ENCODE data around the gene TCEA2.

TCEA2 gene

DNA sequence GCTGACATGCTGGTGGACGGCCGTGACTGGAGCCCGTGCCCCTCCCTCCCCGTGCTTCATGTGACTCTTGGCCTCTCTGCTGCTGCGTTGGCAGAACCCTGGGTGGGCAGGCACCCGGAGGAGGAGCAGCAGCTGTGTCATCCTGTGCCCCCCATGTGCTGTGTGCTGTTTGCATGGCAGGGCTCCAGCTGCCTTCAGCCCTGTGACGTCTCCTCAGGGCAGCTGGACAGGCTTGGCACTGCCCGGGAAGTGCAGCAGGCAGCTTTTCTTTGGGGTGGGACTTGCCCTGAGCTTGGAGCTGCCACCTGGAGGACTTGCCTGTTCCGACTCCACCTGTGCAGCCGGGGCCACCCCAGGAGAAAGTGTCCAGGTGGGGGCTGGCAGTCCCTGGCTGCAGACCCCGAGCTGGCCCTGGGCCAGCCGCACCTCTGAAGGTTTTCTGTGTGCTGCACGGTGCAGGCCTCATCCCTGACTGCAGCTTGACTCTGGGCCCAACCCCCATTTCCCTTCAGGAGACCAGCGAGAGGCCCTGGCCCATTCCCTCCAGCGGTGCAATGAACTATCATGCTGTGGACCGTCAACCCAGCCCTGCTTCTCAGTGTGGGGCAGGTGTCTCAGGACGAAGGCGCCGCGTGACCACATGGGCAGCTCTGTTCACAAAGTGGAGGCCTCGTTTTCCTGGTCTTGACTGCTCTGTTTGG lies 36.2 kb downstream of the TCEA2 start:
- DNase-seq, result no peak

DNA sequence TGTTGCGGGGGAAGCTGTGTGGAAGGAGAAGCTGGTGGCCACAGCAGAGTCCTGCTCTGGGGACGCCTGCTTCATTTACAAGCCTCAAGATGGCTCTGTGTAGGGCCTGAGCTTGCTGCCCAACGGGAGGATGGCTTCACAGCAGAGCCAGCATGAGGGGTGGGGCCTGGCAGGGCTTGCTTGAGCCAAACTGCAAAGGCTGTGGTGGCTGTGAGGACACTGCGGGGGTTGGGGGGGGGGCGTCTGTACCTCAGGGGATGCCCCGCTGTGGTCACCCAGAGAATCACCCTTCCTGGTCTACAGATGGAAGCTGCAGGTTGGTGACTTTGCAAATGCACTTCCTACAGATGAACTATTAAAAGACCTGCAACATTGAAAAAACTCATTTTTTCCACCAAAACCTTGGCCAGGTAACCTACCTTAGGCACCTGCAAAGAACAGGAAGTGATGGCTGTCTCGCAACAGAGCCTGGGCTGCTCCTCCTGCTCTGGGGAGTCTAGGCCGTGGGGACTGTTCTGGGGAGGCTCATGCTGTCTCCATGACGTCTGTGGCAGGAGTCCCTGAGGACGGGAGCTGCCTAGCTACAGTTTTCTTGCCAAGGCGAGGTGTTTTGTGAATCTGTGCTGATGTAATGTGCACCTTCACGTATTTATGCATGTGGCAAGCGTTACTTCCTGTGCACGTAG lies 37.0 kb downstream of the TCEA2 start:
- DNase-seq, result no peak

DNA sequence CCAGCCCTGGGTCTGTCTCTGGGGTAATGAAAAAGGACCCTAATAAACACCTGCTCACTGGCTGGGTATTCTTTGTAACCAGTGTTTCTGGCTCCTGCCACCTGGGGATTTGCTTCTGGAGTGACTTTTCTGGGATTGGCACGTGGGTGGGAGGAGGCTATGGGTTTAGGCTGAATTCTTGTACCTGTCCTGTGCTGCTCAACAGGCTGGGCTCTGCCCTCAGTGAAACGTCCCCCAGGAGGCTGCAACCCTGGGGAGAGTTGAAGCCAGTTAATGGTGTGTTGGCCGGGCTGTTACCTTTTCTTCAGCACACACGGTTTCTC lies 37.5 kb downstream of the TCEA2 start:
- DNase-seq, result no peak

DNA sequence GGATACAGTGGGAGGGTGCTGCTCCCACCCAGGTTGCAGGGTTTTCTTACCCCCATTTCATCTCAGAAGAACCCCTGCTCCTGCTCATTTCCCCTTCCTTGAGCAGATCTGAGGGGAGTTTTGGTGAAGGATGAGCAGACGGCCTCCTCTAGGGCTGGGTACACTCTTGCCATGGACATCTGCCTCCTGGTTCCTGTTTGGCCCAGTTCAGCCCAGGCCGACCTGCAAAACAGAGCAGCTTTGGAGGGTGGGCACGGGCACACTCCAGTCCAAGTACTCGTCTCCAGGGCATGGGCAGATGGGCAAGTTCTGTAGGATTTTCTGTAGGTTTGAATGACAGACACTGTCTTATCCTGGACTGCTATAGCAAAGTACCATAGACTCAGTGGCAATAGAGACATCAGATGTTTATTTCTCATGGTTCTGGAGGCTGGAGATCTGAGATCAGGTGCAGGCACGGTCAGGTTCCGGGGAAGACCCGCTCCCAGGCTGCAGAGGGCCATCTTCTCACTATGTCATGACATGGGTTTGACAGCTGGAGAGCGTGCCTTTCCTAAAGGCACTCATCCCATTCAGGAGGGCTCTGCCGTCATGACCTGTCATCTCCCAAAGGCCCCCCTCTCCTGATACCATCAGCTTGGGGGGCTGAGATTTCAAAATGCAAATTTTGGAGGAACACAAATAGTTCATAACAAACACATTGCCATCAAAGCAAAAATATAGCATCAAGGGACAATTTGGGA lies 38.1 kb downstream of the TCEA2 start:
- DNase-seq, result no peak

DNA sequence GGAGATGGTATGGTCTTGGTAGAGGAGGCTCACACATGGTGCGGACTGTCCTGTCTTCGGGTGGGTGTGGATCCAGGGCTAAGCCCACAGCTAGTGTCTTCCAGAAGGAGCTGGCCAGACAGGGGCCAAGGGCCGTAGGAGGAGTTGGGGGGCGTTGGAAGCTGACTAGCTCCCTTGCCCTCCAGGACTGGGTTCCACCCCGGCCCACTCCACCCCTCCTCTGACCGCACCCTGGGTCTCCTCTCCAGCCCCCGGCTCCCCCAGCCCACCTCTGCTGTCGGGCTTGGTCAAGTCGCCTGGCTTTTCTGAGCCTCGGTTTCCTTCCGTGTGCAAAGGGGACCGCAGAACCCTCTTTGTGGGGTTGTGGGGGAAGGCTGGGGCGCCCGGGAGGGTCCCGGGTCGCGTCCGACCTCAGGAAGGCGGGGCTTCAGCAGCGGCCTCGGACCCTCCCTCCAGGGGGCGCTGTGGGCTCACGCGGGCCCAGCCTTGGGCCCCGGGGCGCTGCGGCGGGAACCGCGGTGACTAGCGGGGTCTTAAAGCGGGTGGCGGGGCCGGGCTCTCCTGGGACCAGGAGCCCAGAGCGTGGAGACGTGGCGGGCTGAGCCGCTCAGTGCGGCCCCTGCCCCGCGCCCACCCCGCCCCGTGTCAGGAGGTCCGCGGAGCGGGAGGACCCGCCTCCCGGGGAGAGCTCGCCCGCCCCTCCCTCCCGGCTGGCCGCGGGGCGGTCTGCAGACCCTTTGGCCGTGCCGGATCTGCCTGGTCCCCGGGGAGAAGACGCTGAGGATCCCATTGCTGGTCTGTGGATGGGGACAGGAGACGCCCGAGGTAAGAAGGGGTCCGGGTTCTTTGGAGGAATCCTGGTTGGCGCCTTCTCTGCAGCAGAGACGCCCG lies 39.0 kb downstream of the TCEA2 start:
- no peak for DNase-seq

DNA sequence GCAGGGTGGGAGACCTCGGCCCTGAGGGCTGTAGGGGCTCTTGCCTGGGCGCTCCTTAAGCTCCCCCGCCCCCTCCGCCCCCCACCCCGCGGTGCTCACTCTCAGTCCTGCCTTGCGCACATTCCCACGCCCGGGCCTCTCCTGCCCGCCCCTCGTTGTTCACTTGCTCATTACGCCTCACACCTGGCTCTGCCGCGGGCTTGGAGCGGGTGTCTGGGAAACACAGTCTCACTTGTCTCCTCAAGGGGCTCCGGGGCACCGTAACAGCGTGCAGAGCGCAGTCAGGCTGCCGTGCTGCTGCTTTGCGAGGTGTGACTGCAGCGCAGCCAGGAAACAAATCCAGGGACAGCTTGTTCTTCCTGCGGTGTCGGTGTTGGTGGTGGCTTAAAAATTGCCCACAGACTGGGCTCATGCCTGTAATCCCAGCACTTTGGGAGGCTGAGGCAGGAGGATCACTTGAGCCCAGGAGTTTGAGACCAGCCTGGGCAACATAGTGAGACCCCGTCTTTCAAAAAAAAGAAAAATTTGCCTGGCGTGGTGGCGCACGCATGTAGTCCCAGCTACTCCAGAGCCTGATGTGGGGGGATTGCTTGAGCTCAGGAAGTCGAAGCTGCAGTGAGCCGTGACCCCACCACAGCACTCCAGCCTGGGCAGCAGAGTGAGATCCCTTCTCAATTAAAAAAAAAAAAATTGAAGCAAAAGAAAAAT lies 39.8 kb downstream of the TCEA2 start:
- DNase-seq, result no peak

DNA sequence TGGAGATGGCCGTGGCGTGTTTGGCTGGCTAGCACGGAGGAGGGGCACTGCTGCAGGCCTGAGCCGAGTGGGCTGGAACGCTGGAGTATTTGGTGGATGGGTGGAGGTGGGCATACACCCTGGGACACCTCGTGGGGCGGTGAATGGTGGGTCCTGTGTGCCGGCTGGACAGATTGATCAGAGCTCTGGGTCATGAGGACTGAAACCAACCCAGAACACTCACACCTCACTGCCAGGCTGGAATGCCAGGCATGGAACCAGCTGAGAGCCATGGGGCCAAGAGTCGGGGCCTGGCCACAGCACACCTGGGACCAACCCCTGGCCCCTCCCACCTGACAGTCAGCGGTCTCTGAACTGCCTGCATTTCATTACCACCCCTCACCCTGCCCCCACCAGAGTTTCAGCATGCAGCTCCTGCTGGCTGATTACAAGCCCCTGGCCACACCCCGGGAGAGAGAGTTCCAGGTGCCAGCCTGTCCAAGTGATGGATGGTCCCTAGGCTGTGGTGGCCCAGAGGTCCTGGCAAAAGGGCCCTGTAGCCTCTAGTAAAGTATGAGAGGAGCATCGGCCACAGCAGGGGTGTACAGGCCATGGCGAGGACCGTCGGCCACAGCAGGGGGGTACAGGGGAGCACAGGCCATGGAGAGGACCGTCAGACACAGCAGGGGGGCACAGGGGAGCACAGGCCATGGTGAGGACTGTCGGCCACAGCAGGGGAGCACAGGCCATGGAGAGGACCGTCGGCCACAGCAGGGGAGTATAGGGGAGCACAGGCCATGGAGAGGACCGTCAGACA lies 41.1 kb downstream of the TCEA2 start:
- DNase-seq, result no peak

DNA sequence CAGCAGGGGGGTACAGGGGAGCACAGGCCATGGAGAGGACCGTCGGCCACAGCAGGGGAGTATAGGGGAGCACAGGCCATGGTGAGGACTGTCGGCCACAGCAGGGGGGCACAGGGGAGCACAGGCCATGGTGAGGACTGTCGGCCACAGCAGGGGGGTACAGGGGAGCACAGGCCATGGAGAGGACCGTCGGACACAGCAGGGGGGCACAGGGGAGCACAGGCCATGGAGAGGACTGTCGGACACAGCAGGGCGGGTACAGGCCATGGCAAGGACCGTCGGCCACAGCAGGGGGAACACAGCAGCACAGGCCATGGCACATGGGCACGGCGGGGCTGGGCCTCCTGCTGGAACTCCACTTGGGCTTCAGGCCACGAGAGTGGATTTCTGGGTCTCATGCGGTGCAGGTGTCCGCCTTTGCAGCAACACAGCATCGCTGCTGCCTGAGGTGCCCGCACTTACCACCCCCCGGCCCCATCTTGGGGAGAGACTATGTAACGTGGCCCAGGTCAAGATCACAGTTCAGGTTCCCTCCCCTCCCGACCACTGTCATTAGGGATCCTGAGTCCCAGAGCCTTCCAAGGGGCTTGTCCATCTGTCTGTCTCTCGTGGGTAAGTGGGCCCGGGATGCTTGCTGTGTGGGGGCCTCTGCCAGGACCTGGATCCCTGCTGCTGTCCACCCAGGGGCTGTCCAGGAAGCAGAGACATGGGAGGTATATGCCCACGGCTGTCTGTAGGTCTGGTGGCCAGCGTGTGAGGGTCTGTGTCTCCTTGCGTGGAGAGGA lies 41.9 kb downstream of the TCEA2 start:
- DNase-seq, result no peak

DNA sequence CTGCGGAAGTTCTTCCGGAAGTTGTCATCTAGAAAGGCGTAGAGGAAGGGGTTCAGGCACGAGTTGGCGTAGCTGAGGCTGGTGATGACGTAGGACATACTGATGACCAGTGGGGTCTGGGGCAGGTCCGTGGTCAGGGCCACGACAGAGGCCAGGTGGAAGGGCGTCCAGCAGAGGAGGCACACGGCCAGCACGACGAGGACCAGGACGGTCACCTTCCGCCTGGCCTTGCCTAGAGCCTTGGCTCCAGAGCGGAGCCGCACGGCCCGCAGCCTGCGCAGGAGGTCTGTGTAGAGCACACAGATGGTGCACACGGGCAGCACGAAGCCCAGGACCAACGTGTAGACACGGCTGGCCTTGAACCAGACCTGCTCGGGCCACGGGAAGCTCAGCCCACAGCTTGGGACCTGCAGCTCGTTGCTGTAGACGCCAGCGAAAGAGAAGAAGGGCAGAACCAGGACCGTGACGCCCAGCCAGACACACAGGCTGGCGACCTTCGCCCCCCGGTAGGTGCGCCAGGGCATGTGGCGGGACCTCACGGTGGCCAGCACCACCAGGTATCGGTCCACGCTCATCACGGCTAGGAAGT lies 42.9 kb downstream of the TCEA2 start:
- DNase-seq, result no peak

DNA sequence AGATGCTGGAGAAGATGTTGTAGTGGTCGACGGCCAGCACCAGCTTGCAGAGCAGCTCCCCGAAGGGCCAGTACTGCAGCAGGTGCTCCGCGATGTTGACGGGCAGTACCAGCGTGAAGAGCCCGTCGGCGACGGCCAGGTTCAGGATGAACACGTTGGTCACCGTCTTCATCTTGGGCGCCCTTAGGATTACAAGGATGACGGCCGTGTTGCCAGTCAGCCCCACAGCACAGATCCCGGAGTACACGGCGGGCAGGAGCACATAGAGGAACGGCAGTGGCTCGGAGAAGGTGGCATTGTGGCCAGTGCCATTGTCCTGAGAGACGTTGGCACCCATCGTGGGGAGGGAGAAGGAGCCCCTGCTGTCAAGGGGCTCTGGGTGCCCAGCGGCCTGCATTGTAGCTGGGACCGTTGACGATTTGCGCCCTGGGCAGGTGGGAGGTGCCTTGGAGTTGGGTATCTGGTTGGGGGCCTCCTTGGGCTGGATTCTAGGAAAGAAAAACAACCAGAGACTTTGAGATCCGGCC lies 43.5 kb downstream of the TCEA2 start:
- DNase-seq, result no peak

DNA sequence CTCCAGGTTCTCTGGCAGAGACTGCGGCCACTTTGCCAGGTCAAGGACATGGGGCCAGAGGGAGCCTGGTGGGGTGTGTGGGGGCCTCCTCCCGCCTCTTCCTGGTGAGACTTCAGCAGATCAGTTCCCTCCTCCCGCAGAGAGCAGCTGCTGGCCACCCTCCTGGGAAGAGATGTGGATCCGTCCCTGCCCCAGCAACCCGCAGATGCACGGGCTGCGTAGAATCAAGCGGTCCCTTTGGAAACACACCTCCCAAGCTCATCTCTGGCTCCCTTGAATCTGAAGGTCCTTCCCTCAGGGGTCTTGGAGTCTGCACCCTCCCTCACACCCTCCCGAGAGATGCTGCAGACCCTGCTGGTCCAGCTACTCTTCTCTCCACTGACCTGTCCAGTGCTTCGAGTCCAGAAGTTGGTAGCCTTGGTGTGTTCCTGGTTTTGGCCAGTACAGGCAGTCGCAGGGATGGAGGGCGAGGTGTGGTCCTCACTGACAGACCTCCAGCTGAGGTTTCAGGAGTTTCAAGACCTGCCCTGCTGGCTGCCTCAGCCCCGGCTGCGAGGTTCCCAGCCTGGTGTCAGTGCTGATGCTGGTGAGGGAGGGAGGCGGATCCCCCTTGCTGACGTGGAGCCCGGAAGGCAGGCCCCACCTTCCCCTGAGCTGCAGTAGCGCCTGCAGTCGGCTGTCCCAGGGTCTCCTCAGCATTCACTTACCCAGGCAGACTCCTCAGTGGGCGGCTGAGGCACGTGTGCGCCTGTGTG lies 44.2 kb downstream of the TCEA2 start, which contains the start of gene NPBWR2:
Gene NPBWR2 (minus strand): TSS at position 585 of the 755 bp plus-strand sequence. CDS start 734 bp downstream, outside the sequence.
- no peak for DNase-seq

DNA sequence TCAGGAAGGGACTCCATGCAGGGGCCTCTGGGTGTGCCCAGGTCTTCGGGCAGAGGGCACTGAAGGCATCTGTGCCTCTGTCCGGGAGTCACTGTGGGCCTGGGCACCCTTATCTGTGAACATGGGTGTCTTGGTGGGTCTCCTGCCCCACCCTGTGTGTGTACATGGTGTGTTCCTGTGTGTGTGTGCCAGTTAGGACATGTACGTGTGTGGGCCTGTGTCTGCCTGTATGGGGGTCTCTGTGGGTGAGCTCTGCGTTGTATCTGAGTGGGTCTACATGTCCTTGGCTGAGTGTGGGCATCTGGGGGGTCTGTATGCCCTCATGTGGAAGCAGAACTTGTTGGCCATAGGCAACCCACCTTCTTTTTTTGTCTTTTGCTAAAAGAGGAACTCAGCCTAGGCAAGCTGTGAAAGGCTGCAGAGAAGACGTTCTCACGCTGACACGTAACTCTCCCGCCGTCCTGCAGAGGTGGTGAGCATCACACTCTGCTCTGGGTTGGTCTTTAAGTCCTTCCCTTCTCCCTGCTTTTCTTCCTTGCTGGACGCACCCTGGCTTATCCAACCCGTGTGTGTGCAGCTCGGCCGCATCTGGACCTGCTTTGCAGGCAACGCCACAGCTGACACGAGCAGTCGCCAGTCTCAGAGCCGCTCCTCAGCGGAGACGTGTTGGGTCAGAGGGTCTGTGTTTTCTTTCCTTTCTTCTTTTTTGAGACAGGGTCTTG lies 44.9 kb downstream of the TCEA2 start:
- no peak for DNase-seq

DNA sequence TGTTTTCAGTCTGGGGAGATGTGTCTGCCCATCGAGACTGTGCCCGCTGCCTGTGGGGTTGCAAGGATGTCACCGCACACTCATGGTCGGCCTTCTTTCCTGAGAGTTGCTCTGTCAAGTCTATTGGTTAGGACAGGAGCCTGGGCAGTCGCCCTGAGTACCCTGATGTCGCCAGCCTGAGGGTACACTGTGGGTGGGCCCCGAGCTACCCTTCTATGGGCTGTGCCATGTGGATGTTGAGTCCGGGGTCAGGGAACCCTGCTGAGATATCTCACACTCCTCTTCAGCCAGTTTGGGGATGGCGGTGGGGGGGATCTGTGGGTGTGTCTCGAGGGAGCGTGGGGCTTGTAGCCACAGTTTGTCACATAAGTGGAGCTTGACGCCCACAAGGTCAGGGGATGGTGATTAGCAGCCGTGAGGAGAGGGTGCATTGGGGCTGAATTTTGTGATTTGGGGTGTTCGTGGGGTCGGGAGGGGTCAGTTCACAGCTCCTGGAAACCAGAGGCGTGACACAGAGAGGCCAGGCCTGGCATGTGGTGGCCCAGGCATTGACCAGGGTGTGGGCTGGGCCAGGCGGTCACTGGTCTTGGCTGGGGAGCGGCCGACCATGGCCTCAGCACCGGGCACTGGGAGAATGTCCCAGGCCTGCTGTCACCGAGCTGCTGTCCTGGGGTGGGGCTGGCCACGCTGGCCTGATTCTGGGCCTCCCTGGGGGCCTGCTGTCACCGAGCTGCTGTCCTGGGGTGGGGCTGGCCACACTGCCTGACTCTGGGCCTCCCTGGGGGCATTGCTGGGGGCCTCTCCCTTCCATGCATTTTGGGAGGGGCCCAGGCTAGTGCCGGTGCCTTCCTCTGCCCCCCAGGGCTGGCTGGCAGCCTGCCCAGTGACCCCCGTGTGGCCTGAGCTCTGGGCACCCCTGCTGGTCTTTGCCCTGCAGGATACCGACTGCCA lies 46.0 kb downstream of the TCEA2 start:
- DNase-seq, result no peak

DNA sequence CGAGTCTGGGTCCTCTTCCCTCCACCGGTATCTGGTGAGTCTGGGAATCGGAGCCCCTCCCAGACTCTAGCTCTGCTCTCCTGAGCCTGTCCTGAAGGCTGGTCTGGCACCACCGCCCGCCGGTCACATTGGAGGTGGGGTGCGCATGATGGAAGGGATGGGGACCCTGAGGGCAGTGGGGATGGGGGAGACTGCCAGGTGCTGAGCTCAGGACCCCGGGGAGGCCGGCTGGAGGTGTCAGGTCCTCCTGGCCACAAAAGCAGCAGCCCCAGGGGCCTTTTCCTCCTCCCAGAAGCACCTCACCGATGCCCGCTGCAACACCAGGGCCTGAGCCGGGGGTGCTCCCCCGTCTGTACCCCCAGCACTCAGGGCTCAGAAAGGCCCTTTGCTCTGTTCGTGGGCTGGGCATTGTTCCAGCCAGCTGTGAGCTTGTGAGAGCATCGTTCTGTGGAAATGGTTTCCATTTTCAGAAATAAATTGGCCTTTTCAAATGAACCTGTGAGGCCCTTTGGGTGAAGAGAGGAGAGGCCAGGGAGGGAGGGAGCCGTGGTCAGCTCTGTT lies 46.9 kb downstream of the TCEA2 start:
- no peak for DNase-seq

DNA sequence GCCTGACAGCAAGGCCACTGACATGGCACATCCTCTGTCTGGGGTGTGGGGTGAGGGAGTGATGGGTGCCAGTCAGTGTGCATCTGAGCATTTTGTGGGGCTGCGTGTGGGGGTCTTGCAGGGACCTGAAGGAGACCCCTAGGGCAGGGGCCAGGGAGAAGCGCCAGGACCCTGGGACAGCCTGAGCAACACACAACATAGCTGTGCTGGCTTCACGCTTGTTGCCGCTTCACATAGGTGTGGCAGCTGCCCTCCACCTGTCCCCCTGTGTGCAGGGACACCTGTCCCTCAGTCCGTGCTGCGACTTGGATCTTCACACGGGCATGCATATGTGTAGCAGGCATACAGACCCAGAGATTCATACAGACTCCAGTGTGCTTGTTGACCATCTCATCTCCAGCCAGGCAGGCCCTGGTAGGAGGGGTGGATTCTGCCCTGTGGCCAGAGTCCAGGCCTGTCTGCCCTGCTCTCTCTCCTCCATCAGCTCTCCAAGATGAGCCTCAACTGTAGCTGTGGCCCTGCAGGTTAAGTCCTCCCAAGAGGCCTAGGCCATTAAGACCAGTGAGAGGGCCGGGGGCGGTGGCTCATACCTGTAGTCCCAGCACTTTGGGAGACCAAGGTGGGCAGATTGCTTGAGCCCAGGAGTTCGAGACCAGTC lies 47.5 kb downstream of the TCEA2 start:
- no peak for DNase-seq
